ENCODE results near the gene WNT5B. TPM values are rescaled to one million over a fixed set of nuclear protein-coding genes. Genes with fewer than 3 reads are reported as not detected.

WNT5B gene
- total RNA-seq, 2 experiments from 2014 or later: not detected

DNA sequence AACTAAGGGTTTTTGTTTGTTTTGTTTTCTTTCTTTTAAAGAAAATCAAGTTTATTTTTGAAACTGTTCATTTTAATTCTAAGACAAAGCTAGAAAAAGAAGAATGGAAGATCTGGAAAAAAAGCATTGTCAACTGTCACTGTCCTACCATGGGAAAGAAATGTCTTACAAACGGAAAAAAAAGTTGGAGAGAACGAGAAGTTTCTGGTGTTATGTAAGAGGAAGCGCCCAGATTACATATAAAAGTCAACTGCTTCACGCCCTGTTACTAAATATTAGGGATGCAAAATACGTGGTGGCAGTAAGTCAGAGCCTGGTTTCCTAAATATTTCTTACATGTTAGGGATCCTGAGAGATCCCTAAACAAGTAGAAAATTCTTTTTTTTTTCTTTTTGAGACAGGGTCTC lies 20.3 kb upstream of the WNT5B start:
- Mint-ChIP-seq H3K4me3 (no peak overlapping the region), H3K27ac (no peak overlapping the region), H3K36me3 (ENCODE audit: low read depth) (no peaks in the 10 kb centered on the region), H3K27me3 (peaks cover 1% of the 10 kb centered on the region), H3K4me1 (ENCODE audit: low read depth) (peaks cover 19% of the 10 kb centered on the region), H3K9me3 (no peaks in the 10 kb centered on the region)
- CTCF ChIA-PET: no interaction called here
- POLR2A ChIA-PET: no interaction called here
- ATAC-seq: no peak
- intact Hi-C loops (cut with micrococcal nuclease): no loop called here
- DNase-seq: no peak
- TF ChIP-seq, protein P1, sequence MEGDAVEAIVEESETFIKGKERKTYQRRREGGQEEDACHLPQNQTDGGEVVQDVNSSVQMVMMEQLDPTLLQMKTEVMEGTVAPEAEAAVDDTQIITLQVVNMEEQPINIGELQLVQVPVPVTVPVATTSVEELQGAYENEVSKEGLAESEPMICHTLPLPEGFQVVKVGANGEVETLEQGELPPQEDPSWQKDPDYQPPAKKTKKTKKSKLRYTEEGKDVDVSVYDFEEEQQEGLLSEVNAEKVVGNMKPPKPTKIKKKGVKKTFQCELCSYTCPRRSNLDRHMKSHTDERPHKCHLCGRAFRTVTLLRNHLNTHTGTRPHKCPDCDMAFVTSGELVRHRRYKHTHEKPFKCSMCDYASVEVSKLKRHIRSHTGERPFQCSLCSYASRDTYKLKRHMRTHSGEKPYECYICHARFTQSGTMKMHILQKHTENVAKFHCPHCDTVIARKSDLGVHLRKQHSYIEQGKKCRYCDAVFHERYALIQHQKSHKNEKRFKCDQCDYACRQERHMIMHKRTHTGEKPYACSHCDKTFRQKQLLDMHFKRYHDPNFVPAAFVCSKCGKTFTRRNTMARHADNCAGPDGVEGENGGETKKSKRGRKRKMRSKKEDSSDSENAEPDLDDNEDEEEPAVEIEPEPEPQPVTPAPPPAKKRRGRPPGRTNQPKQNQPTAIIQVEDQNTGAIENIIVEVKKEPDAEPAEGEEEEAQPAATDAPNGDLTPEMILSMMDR (IDR thresholded peaks at IDR 0.05): no peak

DNA sequence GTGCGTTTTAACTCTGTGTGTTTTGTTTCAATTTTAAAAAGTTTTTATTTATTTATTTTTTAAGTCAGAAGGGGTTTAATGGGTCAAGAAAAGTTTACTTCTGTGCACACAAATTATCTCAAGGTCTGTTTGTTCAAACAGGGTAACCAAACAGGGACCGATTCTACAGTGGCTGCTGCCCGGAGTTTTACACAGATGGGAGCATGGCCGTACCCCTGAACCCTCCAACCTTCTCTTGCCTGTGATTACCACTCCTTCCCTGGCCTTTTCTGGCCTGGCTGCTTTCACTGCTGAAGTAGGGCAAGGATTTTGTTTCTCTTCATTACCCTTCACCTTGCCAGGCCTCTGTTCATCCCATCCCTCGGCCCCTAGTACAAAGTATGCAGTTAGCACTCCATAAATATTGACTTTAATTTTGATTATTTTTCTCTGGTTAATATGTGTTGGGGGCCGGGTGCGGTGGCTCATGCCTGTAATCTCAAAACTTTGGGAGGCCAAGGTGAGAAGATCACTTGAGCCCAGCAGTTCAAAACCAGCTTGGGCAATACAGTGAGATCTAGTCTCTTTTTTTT lies 18.9 kb upstream of the WNT5B start:
- Mint-ChIP-seq H3K36me3 (ENCODE audit: low read depth) (no peaks in the 10 kb centered on the region), H3K27ac (no peak overlapping the region)
- CTCF ChIA-PET: interaction anchor here (1.3 kb wide), 1 partner anchor 480 kb away, joined by 3 read pairs; no protein-coding TSS in a partner anchor

DNA sequence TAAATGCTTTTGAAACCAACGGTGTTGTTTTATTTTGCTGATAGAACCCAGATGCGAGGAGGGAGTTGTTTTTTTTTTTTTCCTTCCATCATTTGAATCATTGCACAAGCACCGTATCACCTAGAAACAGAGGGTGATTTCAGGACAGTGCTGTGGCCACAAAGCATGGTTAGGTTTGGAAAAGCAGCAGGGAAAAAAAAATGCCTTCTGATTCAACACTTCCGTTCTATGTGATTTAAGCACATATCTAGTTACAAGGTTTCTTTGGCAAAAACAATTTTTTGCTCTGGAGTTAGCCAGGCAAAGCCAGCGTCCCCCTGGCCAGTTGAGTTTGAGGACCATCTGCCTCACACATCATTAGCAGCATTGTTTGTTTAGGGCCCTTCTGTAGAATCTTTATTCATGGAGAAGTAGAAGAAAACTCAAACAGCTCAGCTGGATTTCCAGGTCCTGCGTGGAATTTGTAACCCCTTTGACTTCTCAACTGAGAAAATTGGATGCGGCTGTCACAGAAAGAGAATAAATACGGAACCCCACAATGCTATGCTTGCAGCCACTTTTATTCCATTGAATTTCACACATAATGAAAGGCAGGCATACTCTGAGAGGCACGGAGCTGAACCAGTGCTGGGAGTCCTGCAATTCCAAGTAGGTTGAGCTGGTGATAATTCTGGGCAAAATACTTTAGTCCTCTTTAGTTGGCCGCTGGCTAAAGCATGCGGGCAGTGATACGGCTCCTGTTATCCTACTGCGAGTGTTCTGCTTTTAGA lies 17.0 kb upstream of the WNT5B start:
- ATAC-seq (no peak), DNase-seq (no peak)
- intact Hi-C loops (cut with micrococcal nuclease): no loop called here
- H3K4me1 Mint-ChIP-seq (ENCODE audit: low read depth): peaks cover 12% of the 10 kb centered on the region
- ChIA-PET POLR2A (interaction anchor here (0.7 to 1.5 kb wide), 2 partner anchors 10 to 328 kb away, joined by 3 read pairs; no protein-coding TSS in a partner anchor), CTCF (interaction anchor here (3.2 kb wide), 1 partner anchor 22 kb away, joined by 14 read pairs; no protein-coding TSS in a partner anchor)
- TF ChIP-seq, protein P1 (IDR thresholded peaks at IDR 0.05): no peak
- H3K27ac Mint-ChIP-seq: no peak overlapping the region
- peaks cover 1% of the 10 kb centered on the region for H3K27me3 Mint-ChIP-seq
- no peaks in the 10 kb centered on the region for H3K9me3 Mint-ChIP-seq
- H3K36me3 Mint-ChIP-seq (ENCODE audit: low read depth): no peaks in the 10 kb centered on the region
- no peak overlapping the region for H3K4me3 Mint-ChIP-seq

More for the DNA sequence above, 18.9 kb upstream of the WNT5B start:
- peaks cover 1% of the 10 kb centered on the region for H3K27me3 Mint-ChIP-seq
- ATAC-seq: no peak
- DNase-seq: no peak
- H3K4me1 Mint-ChIP-seq (ENCODE audit: low read depth): peaks cover 13% of the 10 kb centered on the region
- no peak overlapping the region for H3K4me3 Mint-ChIP-seq
- TF ChIP-seq, protein P1 (IDR thresholded peaks at IDR 0.05): no peak
- H3K9me3 Mint-ChIP-seq: no peaks in the 10 kb centered on the region
- POLR2A ChIA-PET: no interaction called here
- intact Hi-C loops (cut with micrococcal nuclease): no loop called here

DNA sequence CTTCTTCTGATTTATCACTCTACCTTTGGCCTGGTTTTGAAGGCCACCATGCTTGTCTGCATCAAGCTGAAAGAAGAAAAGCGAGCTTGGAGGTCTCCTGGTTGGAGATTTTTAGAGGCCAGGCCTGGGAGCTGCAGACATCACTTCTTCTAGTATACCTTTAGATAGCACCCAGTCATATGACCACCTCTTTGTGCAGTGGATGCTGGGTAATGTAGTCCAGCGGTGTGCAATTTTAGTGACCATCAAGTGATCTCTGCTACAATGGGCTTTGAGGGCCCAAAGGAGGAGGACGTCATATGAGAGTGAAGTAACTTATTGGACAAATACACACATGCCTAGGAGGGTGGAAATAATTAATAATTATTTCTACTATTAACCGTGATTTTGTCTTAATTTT lies 15.2 kb upstream of the WNT5B start:
- TF ChIP-seq, protein P1 (IDR thresholded peaks at IDR 0.05): no peak
- ChIA-PET CTCF (interaction anchor here (1.3 to 3.2 kb wide), 3 partner anchors 8 to 496 kb away, joined by 3 to 14 read pairs (median 4); no protein-coding TSS in a partner anchor), POLR2A (interaction anchor here (1.5 kb wide), 1 partner anchor 12 kb away, joined by 3 read pairs; no protein-coding TSS in a partner anchor)
- Mint-ChIP-seq H3K4me3 (no peak overlapping the region), H3K27me3 (peaks cover 5% of the 10 kb centered on the region), H3K9me3 (no peaks in the 10 kb centered on the region), H3K4me1 (ENCODE audit: low read depth) (peaks cover 13% of the 10 kb centered on the region), H3K27ac (no peak overlapping the region), H3K36me3 (ENCODE audit: low read depth) (no peaks in the 10 kb centered on the region)
- intact Hi-C loops (cut with micrococcal nuclease): no loop called here
- DNase-seq: peak; percentile 19
- ATAC-seq: peak; percentile 60

DNA sequence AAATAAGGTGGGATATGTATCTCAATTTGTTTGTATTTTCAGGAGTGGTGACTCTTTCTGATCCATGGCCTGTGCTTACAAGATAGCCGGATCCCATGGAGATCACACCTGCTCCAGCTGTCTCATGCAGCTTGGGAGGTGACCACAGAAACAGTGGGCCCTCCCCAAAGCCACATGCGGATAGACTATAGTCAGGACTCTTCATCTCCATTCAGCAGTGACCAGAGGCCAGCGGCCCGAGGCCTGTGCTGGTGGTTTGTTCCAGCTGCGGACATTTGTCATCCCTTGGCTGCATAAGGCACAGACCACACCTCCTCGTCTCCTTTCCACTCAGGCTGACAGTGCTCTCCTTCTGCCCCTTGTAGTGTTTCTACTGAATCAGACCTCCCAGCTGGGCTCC lies 14.7 kb upstream of the WNT5B start:
- no peaks in the 10 kb centered on the region for H3K36me3 Mint-ChIP-seq (ENCODE audit: low read depth)
- POLR2A ChIA-PET: no interaction called here
- TF ChIP-seq, protein P1 (IDR thresholded peaks at IDR 0.05): no peak
- H3K4me1 Mint-ChIP-seq (ENCODE audit: low read depth): peaks cover 16% of the 10 kb centered on the region
- DNase-seq: no peak
- peaks cover 3% of the 10 kb centered on the region for H3K27me3 Mint-ChIP-seq
- H3K4me3 Mint-ChIP-seq: no peak overlapping the region
- intact Hi-C loops (cut with micrococcal nuclease): no loop called here
- ATAC-seq: no peak
- no peaks in the 10 kb centered on the region for H3K9me3 Mint-ChIP-seq
- H3K27ac Mint-ChIP-seq: no peak overlapping the region
- CTCF ChIA-PET: interaction anchor here (1.4 to 3.2 kb wide), 2 partner anchors 9 to 20 kb away, joined by 3 to 14 read pairs; no protein-coding TSS in a partner anchor

Measured in activated CD8-positive, alpha-beta T cell treated with anti-CD3 and anti-CD28 coated beads for 36 hours (primary cell).